HG02678 (cell line): ENCODE results near the gene CCDC171.

Experiments
- ATAC-seq: cut with Tn5 transposase; IDR thresholded peaks from one replicate; pipeline ENCODE4 v1.9.1; 2021; ENCODE audit warnings: mild to moderate bottlenecking, moderate library complexity; ENCODE audit not compliant: unreplicated experiment

Gene CCDC171

GRCh38 chr9:15867334-15867733, 314.5 kb downstream of the CCDC171 start:
- no peak for ATAC-seq

DNA sequence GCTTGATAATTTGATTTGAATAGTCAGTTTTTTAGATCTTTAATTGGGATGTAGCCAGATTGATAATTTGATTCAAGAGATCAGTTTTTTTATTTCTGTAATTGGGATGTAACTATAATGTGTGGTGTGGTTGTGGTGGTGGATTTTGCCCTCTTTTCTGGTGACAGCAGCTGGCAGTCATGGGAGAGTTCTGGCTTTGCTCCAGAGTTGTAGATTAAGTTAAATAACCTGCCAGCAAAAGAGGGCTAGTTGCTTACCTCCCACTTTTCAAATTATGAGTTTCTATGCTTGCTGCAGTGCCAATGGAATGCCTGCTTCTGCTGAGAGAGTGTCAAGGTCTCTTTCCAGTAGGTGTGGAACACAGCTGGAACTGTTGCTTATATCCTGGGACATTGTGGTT, 315.1 kb downstream of the CCDC171 start:
- ATAC-seq, result no peak

DNA sequence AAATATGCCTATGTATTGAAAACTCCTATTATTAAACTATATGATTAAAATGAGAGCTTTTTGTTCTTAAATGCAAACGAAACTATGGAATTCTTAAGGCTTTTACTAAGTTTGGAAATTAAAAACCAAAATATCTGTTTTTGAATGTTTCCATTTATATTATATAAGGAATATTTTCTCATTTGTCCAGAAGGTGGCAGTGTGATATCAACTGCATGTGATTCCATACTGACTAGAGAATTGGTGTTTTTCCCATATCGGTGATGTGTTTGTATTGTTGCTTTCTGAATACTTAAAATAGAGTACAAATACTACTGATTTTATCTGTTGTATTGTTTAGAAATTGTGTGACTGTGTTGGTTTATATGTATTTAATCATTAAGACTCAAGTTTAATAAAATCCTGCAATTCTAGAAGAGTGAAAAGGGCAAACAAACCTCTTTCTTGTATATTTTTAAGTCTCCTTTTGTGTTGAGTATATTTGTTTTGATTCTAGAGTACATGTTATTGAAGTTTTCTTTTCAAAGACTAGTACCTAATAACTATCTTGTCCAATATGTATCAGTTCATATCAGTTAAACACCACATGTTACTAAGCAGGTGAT, 320.8 kb downstream of the CCDC171 start:
- peak; percentile 70 for ATAC-seq

GRCh38 chr9:15882328-15882727, 329.5 kb downstream of the CCDC171 start:
- ATAC-seq, result no peak

DNA sequence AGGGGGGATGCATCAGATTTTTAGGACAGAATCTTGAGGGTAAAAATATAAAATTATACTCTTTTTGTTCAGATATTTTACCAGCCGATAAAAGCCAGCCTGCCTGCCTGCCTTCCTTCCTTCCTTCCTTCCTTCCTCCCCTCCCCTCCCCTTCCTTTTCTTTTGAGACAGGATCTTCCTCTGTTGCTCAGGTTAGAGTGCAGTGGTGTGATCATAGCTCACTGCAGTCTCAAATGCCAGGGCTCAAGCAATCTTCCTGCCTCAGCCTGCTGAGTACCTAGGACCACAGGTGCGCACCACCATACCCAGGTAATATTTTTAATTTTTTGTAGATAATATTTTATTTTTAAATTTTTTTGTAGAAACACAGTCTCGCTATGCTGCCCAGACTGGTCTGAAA, 330.0 kb downstream of the CCDC171 start:
- ATAC-seq, result no peak

DNA sequence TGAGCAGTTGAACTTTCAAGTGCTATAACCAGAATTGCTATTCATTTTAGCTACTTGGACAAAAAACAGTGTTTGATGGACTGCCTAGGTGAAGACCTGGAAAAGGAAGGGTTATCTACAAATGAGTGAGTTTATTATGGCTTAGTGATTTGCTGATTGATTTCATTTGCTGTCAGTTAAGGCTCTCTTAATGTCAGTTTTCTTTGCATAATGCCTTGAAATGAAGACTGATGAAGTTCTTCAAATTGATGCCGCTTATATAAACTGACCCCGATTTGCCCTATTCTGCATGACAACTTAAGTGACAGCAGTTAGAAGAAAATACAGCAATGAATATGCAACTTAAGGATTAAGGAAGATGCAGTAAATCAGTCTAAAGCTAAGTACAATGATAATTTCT, 332.6 kb downstream of the CCDC171 start:
- no peak for ATAC-seq

- ATAC-seq, result no peak
Measured at GRCh38 chr9:15889555-15889954, 336.7 kb downstream of the CCDC171 start.

GRCh38 chr9:15901572-15901971, 348.7 kb downstream of the CCDC171 start:
- ATAC-seq, result no peak

GRCh38 chr9:15909297-15909696, 356.5 kb downstream of the CCDC171 start:
- ATAC-seq, result no peak

GRCh38 chr9:15915711-15916110, 362.9 kb downstream of the CCDC171 start:
- no peak for ATAC-seq

GRCh38 chr9:15927161-15927560, 374.3 kb downstream of the CCDC171 start:
- no peak for ATAC-seq

DNA sequence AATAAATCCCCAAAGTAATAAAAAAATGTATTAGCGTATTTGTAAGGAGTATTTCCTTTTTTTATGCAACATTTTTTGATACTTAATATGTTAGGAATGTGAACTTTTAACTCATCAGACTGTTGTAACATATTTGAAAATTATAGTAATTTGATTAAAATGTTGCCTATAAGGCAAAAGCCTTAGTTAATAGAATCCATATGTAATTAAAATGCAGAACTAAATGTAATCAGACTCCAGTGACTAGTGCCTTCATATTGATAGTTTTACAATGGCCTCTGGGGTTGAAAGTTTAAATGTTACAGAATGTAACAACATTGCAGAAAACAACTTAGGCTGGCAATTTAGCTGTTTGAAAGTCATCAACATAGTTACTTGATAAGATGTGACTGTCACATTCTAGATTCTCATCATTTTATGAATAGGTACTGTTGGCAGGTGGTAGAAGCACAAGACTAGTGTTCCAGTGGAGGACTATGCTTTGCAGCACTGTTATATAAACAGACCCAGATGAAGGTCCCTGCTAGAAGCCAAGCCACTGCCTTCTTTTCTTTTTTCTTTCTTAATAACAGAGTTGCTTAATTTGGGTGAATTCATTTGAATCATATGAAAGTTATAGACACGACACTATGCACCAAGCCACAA, 382.9 kb downstream of the CCDC171 start:
- ATAC-seq, result no peak

DNA sequence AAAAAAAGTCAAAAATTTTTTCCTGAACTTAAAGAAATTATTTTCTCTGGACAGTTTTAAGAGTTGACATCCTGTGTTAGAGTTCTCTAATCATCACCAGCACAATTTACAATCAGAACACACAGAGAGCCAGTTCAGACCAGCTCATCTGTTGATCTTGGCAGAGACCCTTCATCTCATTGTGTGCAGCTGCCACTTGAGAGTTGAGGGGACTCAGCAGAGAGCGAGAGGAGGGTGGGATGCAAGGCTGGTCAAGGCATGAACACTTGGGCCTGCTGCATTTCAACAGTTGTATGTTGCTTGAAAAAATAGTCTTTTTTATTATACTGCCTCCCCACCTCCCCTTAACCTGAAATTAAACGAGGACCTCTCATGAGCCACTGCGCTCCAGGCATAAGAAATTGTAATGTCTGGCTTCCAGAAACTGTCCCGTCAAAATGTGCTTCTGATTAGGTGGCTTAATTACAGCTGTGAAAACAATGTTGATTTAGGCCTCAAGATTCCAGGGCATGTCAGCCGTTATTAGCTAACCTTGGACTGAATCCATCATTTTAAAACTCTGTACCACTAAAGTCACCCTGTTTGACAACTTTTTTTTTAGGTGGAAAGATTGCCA, 383.6 kb downstream of the CCDC171 start:
- ATAC-seq, result no peak

GRCh38 chr9:15942831-15943424, 390.1 kb downstream of the CCDC171 start:
- ATAC-seq, result no peak

- no peak for ATAC-seq
Measured at GRCh38 chr9:15944341-15944740, 391.5 kb downstream of the CCDC171 start.

- ATAC-seq, result no peak
Measured at GRCh38 chr9:15959663-15960062, 406.8 kb downstream of the CCDC171 start.

- no peak for ATAC-seq
Measured at GRCh38 chr9:15961217-15961616, 408.4 kb downstream of the CCDC171 start.

- no peak for ATAC-seq
Measured at GRCh38 chr9:15965246-15965745, 412.5 kb downstream of the CCDC171 start.

DNA sequence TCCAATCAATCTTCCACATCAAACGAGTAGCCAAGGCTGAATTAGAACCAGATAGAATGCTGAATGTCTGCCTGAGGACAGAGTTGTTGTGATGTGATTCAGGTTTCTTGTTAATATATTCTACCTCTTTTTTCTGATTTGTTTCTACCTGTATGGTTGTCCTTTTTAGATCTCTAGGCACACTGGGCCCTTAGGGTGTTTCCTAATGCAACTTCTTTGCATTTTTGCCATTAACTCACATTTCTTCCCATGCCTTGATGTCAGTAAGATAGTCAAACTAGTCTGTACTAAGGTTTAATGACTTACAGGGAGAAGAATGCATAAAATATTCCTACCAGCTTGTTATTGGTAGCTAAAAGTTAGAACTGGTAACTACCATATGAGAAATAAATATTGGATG, 413.6 kb downstream of the CCDC171 start:
- ATAC-seq, result no peak

GRCh38 chr9:15967068-15967467, 414.2 kb downstream of the CCDC171 start:
- ATAC-seq, result no peak

DNA sequence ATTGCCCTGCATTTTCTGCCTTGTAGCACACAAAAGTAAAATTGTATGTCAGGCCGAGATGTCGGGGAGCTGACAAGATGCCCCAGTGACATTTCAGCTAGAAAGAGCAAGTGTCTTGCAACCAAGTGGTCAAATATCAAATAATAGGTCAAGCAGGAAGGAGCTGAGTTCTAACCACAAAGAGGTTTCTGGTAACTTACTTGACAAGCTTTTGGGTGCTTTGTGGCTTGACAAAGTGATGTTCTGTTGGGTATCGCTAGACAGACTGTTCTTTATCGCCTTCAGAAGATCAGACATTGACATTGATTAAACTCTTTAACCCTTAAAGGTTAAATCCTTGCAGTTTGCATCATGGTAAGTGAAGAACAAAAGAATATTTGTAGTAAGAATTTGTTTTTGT, 419.9 kb downstream of the CCDC171 start:
- no peak for ATAC-seq
